HG03135 (cell line): ENCODE results near the gene ODF2.
"Not testable (repeated sequence)": the region's sequence is repeated elsewhere in the genome, so short reads cannot be mapped to it uniquely, and the experiment has no call there.

Experiments
- ATAC-seq: cut with Tn5 transposase; IDR thresholded peaks from one replicate; pipeline ENCODE4 v1.9.1; 2021; ENCODE audit warnings: mild to moderate bottlenecking, moderate library complexity; ENCODE audit not compliant: unreplicated experiment

Gene ODF2

DNA sequence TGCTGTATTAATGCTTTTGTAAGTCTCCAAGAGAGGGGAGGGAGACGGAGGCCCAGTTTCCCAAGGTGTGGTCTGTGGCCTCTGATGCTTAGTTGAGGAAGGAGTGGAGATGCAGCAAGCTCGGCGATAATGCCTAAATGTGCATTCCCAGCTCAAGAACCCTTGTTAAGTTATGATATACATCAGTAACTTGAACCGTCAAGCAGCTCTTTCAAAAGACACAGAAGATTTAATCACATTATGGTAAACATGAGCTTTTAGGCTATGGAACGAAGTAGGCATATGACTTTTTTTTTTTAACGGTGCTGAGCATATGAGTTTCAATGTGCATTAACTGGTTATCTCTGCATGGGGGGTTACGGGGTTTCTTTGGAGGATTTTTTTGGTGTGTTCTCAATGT, 26.4 kb downstream of the ODF2 start:
- no peak for ATAC-seq

DNA sequence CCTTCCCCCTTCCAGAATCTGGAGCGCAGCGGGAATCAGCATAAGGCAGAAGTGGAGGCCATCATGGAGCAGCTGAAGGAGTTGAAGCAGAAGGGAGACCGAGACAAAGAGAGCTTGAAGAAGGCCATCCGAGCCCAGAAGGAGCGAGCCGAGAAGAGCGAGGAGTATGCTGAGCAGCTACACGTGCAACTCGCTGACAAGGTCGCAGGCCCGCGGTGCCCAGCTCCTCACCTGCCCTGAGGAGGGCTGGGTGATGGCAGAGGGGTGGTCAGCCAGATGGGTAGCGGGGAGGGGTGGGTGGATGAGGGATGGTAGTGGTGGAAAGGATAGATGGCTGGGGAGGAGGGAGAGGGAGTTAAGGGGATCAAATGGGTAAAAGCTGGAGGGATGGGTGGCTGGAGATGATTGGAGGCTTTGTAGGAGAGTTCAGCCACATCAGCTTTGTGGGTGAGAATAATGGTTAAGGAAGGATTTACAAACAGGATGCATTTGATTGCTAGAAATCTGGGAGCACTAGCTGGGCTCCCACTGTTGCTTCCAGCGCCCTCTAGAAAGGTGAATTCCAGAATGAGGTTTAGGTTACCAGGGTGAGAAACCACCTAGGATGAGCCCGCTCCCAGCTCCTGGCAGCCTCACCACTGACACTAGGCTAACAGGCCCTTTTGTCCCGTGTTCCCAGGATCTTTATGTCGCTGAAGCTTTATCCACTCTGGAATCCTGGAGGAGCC, 29.0 kb downstream of the ODF2 start:
- no peak for ATAC-seq

DNA sequence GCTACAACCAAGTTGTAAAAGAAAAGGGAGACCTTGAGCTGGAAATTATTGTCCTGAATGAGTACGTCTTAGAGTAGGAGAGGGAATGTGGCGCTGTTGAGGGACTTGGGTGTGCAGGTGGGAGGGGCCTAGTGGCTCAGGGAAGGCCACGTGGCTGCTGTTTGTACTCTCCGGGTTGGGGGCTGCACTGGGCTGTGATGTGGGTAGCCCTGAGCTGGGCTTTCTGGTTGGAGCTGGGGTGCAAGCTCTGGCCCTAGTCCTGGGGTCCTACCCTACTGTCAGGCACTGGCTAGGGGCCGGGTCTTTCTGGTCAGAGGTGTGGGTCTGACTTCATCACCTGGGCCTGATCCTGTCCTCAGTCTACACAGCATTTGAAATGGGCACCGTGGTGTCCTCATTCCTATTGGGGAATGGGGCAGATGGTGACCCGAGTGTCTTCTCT, 29.6 kb downstream of the ODF2 start:
- no peak for ATAC-seq

GRCh38 chr9:128486201-128486600, 30.4 kb downstream of the ODF2 start:
- no peak for ATAC-seq

DNA sequence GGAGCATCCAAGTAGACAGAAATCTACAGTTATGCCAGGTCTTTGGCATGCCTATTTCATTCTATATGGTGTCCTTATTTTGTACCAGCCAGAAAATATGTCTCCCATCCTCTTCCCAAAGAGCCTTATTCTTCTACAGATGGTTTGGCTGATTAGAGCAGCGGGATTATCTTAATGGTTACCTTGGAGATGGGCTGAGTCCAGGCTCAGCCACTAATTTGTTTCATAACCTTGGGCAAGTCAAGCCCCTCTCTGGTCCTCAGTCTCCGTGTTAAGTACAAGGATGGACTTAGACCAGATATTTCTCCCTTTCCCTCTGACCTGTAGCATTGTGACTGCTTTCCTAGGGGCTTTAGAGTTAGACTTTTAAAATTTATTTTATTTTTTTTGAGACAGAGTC, 37.6 kb downstream of the ODF2 start:
- no peak for ATAC-seq

DNA sequence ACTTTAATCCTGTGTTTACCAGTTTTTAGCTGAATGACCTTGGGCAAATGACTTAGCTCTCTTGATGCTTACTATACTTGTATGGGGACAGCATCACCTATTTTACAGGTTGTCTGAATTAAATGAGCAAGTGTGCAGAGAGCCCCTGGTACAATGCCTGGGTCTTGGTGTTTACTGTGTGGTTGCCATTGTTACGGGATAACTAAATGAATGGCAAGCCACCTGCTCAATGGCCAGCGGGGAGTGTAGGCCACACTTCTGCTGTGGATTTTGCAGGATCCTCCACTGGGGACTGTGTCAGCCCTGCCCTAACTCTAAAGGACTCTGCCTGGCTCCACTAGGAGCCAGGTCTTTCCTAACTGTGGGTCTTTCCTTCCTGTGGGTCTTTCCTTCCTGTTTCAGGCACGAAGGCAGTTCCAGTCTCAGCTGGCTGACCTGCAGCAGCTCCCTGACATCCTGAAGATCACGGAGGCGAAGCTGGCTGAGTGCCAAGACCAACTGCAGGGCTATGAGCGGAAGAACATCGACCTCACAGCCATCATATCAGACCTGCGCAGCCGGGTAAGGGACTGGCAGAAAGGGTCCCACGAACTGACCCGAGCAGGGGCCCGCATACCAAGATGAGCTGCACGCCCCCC, 38.4 kb downstream of the ODF2 start:
- ATAC-seq = no peak

DNA sequence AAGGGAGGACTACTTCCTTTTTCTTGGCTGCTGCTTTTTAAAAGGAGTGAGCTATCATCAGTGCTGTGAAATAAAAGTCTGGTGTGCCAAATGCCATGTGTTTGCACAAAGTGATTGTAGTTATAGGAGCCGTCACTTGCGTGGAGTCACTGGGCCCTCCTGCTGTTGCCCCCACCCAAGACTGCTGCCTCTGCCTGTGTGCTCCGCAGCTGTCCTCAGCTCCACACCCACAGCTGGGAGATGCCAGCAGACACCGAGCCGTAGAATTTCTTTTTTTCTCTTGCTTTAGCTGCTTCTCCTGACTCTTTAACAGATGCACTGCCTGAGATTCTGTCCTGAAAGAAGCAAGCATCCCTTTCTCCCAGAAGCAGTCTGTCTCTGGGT, 38.9 kb downstream of the ODF2 start:
- no peak for ATAC-seq

DNA sequence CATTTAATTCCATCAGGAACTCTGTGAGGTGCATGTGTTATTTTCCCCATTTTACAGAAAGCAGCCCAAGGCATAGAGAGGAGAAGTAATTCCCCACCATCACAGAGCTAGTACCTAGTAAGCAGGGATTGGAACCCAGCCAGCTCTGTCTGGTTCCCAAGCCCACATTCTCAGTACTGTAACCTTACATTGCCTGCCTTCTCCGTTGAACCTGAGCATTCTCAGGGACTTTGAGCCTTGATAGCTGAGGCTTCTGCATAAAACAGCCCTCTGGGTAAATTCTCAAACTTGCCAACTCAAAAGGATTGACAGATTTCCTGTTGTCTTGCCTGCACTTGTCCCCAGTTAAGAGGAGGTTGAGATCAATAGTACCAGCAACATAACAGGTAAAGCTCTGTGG, 39.5 kb downstream of the ODF2 start:
- ATAC-seq = no peak

GRCh38 chr9:128495804-128496417, 40.1 kb downstream of the ODF2 start:
- no peak for ATAC-seq

GRCh38 chr9:128497824-128498610, 42.2 kb downstream of the ODF2 start:
- ATAC-seq = no peak

- ATAC-seq = no peak
These were observed 43.1 kb downstream of the ODF2 start for GRCh38 chr9:128498911-128499310.

DNA sequence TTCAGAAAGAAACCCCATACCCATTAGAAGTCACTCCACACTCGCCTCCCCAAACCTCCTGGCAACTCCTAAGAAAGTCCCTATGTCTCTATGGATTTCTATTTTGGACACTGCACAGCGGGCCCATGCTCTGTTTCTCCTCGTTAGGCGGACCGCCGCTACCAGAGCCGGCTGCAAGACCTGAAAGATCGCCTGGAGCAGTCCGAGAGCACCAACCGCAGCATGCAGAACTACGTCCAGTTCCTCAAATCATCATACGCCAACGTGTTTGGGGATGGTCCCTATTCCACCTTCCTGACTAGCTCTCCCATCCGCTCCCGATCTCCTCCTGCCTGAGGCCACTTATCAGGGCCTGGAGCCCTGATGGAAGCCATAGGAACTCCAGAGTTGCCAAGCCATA, 44.1 kb downstream of the ODF2 start:
- no peak for ATAC-seq

DNA sequence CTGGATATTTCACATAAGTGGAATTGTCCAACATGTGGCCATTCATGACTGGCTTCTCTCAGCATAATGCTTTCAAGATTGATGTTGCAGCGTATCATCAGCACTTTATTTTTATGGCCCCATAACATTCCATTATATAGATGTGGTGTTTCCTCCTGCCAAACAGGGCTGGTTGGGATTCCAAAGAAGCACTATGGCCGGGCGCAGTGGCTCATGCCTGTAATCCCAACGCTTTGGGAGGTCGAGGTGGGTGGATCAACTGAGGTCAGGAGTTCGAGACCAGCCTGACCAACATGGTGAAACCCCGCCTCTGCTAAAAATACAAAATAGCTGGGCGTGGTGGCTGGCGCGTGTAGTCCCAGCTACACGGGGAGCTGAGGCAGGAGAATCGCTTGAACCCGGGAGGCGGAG, 47.6 kb downstream of the ODF2 start:
- ATAC-seq = not testable (repeated sequence)

DNA sequence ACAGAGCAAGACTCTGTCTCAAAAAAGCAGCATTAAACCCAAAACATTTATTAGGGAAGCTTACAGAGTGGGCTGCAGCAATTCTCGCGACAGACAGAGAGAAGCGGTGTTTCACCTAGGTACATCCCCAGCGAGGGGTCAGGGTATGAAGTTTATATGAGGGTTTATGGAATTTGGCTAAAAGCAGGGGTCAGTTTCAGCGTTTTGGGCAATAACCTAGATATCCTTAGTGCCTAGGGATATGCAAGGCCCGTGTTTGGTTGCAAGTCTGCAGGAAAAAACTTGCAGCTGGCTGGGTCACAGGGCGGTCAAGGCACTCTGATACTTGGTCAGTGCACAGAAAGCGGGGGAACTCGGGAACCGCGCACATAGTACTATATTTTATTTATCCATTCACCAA, 48.1 kb downstream of the ODF2 start:
- no peak for ATAC-seq

DNA sequence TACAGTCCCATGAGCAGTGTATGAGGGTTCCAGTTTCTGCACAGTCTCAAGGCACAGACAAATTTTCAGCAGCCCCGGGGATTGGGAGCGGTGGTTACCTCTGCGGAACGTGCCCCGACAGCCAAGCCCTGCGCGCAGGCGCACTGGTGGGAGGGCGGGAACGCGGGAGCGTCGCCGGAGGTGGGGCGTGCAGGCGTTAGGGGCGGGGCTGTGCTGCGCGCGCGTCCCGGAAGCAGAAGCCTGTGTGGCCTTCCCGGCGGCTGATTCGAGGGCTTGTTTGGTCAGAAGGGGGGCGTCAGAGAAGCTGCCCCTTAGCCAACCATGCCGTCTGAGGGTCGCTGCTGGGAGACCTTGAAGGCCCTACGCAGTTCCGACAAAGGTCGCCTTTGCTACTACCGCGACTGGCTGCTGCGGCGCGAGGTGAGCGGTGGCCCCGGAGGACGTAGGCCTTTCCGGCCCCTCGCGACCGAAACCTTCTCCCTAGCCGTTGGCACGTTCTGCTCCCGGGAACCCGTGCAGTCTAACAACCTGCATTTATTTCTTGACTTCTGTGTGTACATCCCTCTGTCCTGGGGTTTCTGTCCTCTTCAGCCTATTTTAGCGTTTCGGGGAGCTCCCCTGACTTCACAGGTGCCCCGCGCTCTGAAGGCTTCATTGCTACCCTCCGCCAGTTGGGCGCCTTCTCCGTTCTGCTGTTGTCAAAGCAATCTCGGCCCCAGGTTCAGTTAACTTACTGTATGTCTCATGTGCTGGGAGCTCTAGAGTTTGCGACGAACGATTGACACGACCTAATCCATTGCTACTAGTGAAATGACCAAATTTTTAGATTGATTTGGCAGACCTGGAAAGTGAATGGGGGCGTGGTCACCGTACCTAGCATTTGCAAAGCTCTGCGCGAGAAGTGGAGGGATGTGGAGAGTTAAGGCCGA, 48.9 kb downstream of the ODF2 start, which contains the start of gene GLE1:
GLE1 (plus strand) TSS at position 235 of the 929 bp plus-strand sequence; CDS start at position 322, 87 bp downstream.
- ATAC-seq = peak; percentile 79

GRCh38 chr9:128505414-128505765, 49.6 kb downstream of the ODF2 start:
- no peak for ATAC-seq

GRCh38 chr9:128505906-128506305, 50.1 kb downstream of the ODF2 start:
- ATAC-seq = not testable (repeated sequence)

DNA sequence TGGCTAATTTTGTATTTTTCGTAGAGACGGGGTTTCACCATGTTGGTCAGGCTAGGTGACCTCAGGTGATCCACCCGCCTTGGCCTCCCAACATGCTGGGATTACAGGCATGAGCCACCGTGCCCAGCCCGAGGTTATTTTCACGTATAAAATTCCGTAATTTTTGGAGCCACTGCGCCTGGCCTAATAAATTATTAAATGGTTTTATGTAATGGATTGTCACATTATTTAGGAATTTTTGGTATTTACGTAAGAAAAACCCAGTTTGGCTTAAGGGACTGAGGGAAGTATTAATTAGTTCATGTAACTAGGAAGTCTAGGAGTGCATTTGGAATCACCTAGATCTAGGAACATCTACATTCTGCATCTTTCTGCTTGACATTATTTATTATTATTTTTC, 57.0 kb downstream of the ODF2 start:
- ATAC-seq = no peak

- no peak for ATAC-seq
These were observed 66.2 kb downstream of the ODF2 start for GRCh38 chr9:128521956-128522355.

GRCh38 chr9:128523199-128523925, 67.6 kb downstream of the ODF2 start:
- no peak for ATAC-seq
